Heart right ventricle (tissue), 16 donors: ENCODE results near the gene SS18L1. TPM values are rescaled to one million over a fixed set of nuclear protein-coding genes. Genes with fewer than 3 reads are reported as not detected.
A peak's percentile ranks its signal among the peaks of the same experiment; 100 is the strongest.
"Not testable (repeated sequence)": the region's sequence is repeated elsewhere in the genome, so short reads cannot be mapped to it uniquely, and the experiment has no call there.

Source experiments
- ATAC-seq, 8 donors: fragments of 200-7000 bp; cut with Tn5 transposase; one replicate each; pipeline ENCODE4 v1.9.1; 2020; ENCODE audit warnings: mild to moderate bottlenecking in 8 of 8, moderate library complexity in 8 of 8, moderate number of reproducible peaks in 1 of 8
- DNase-seq, 2 donors: peaks; one replicate each; pipeline ENCODE4 v3.0.0-alpha.2; 2020
- H3K27ac ChIP-seq, 10 donors: fragments of 200-600 bp; sonication (generic) in 2 of 10; one replicate each; pipeline versions ENCODE4 v1.5.0 to v1.8.0; 2020 to 2022; ENCODE audit warnings: mild to moderate bottlenecking in 3 of 10
- H3K27me3 ChIP-seq, 7 donors: fragments of 200-600 bp; one replicate each; pipeline ENCODE4 v1.8.0; 2021 to 2022; ENCODE audit warnings: mild to moderate bottlenecking in 2 of 7
- H3K36me3 ChIP-seq, 9 donors: fragments of 200-600 bp; sonication (generic) in 1 of 9; one replicate each; pipeline versions ENCODE4 v1.5.0 to v1.8.0; 2020 to 2022; ENCODE audit warnings: mild to moderate bottlenecking in 2 of 9
- H3K4me1 ChIP-seq, 9 donors: fragments of 200-600 bp; sonication (generic) in 1 of 9; one replicate each; pipeline versions ENCODE4 v1.5.0 to v1.8.0; 2020 to 2022; ENCODE audit warnings: mild to moderate bottlenecking in 4 of 9
- H3K4me3 ChIP-seq, 10 donors: fragments of 200-600 bp; sonication (generic) in 2 of 10; one replicate each; pipeline versions ENCODE4 v1.5.0 to v1.8.0; 2020 to 2022; ENCODE audit warnings: mild to moderate bottlenecking in 7 of 10, moderate library complexity in 2 of 10
- H3K9me3 ChIP-seq, 11 donors: fragments of 200-600 bp in 10 of 11; sonication (generic) in 2 of 11; one replicate each; pipeline versions ENCODE4 v1.5.0 to v1.8.0; 2013 to 2022; ENCODE audit warnings: mild to moderate bottlenecking in 2 of 11, control low read depth in 1 of 11, moderate library complexity in 1 of 11
- CTCF ChIP-seq, 9 donors: fragments of 200-600 bp; sonication (generic) in 2 of 9; IDR thresholded peaks; one replicate each; pipeline versions ENCODE4 v1.5.0 to v1.8.0; 2021 to 2022; ENCODE audit warnings: antibody characterized with exemption in 9 of 9, mild to moderate bottlenecking in 5 of 9, moderate library complexity in 1 of 9
- WGBS, 2 donors: extraction: QIAGEN DNeasy Blood & Tissue Kit; methylation state at CpG; one replicate each; pipeline ENCODE4 v1.1.7; 2013; ENCODE audit warnings: inconsistent platforms in 1 of 2; 5-methylcytosine and 5-hydroxymethylcytosine counted together
- intact Hi-C, 10 donors: fragments of 100-400 bp; cut with DNase I; formaldehyde crosslinking; loops; one replicate each; pipeline versions ENCODE4 v1.11.1 to v1.14.2; 2022
- polyA plus RNA-seq, 2 donors: library from polyadenylated mRNA; stranded (reverse); fragments of 200-250 nt; gene quantifications; one replicate each; pipeline ENCODE4 v1.2.3, GENCODE V29; 2013
- total RNA-seq, 10 donors: library from RNA; stranded (reverse); fragmentation: NEBNext Ultra II Directional in 3 of 10; extraction: Animal tissue kit (Norgen Biotek cat#: 25700) in 3 of 10; gene quantifications; one replicate each; pipeline versions ENCODE4 v1.2.1 to v1.2.4, GENCODE V29; 2021 to 2023
- donor health status: Arrhythmogenic right ventricular cardiomyopathy.
- donor health status: ischemic (EF 13 %, LVEDD 7.1; RV severe dilation, severe dysfunction).
- donor health status: healthy with polysubstance abuse.
- donor health status: DM: no; HTN: yes; CAD: no.
- donor health status: DM: no; HTN: no; CAD: no.
- donor health status: ischemic (EF 25% LVEDD 6.9; RV normal size, moderate dysfunction).
- donor health status: ischemic (EF 25% LVEDD 5.7; RV mildly dilated, moderate dysfunction).
- donor health status: healthy.
- donor health status: DM: yes; HTN: yes; CAD: no.
- donor health status: Ischemic cardiomyopathy.
- donor health status: ischemic (EF 35%, LVEDD 5.7; RV mildly dilated, moderate dysfunction).
- donor health status: nonischemic (EF 11% LVEDD 7.7; RV severe dilation, severe dysfunction).
- donor health status: DM: yes; HTN: yes; CAD: no.
- donor health status: PGD.
- donor health status: ischemic (EF 29% LVEDD 5.4; RV normal size, mild dysfunction).
- donor health status: nonischemic (EF 23%, LVEDD 6.1; RV moderate dilation, normal function).

SS18L1 gene
- total and polyA plus RNA-seq, 12 donors: 5.2 to 22.3 (median 7.4) TPM

GRCh38 chr20:62146019-62146755, 2.6 kb downstream of the SS18L1 start:
- DNase-seq (no peak), ATAC-seq (no peak)
- Histone ChIP-seq H3K4me1 (peaks cover 9 to 57% (median 37%) of the 10 kb centered on the region in 9 donors), H3K4me3 (no peak overlapping the region), H3K36me3 (peaks cover 0 to 3% (median 0%) of the 10 kb centered on the region in 9 donors), H3K27ac (no peak overlapping the region), H3K27me3 (no peaks in the 10 kb centered on the region), H3K9me3 (no peaks in the 10 kb centered on the region)
- no peak for TF ChIP-seq CTCF (IDR thresholded peaks at IDR 0.05)
- 93 to 95% methylated on average over 22 of the region's 22 CpGs for WGBS, 2 donors
- intact Hi-C loops: loop anchor here in 1 of 10 donors (5.0 kb wide), 1 partner anchor 36 kb away; the partner anchor contains the start of gene MTG2

- no peak for ATAC-seq
- TF ChIP-seq CTCF (IDR thresholded peaks at IDR 0.05): no peak
- intact Hi-C loops: loop anchor here in 1 of 10 donors (5.0 kb wide), 1 partner anchor 35 kb away; the partner anchor contains the start of gene MTG2
- Histone ChIP-seq H3K27ac (no peak overlapping the region), H3K9me3 (no peaks in the 10 kb centered on the region), H3K4me3 (no peak overlapping the region), H3K27me3 (no peaks in the 10 kb centered on the region), H3K4me1 (peaks cover 6 to 48% (median 30%) of the 10 kb centered on the region in 9 donors), H3K36me3 (no peaks in the 10 kb centered on the region)
- WGBS, 2 donors: 95 to 100% methylated on average over 6 of the region's 6 CpGs
- no peak for DNase-seq
These were observed 3.6 kb downstream of the SS18L1 start for GRCh38 chr20:62147125-62147524.

- no peak for DNase-seq
- H3K36me3 ChIP-seq: peaks cover 0 to 1% (median 0%) of the 10 kb centered on the region in 9 donors
- no peaks in the 10 kb centered on the region for H3K27me3 ChIP-seq
- peaks cover 6 to 47% (median 30%) of the 10 kb centered on the region in 9 donors for H3K4me1 ChIP-seq
- H3K9me3 ChIP-seq: no peaks in the 10 kb centered on the region
- ATAC-seq: no peak
- H3K27ac ChIP-seq: no peak overlapping the region
- 97 to 98% methylated on average over 9 of the region's 9 CpGs for WGBS, 2 donors
- intact Hi-C loops: loop anchor here in 1 of 10 donors (5.0 kb wide), 1 partner anchor 35 kb away; the partner anchor contains the start of gene MTG2
- no peak overlapping the region for H3K4me3 ChIP-seq
- no peak for TF ChIP-seq CTCF (IDR thresholded peaks at IDR 0.05)
These were observed 4.0 kb downstream of the SS18L1 start for GRCh38 chr20:62147528-62147927.

GRCh38 chr20:62148383-62148782, 4.8 kb downstream of the SS18L1 start:
- not testable (repeated sequence) for ATAC-seq, H3K27me3 ChIP-seq, H3K36me3 ChIP-seq, DNase-seq, H3K9me3 ChIP-seq, H3K4me3 ChIP-seq
- intact Hi-C loops: loop anchor here in 1 of 10 donors (5.0 kb wide), 1 partner anchor 34 kb away; the partner anchor contains the start of gene MTG2
- peak overlapping the region in 1 of 10 donors; percentile 35 for H3K27ac ChIP-seq
- 93 to 95% methylated on average over 9 to 10 of the region's 10 CpGs for WGBS, 2 donors
- H3K4me1 ChIP-seq: peaks cover 6 to 47% (median 30%) of the 10 kb centered on the region in 9 donors
